ENCODE data around the gene ARID1B. TPM values are rescaled to one million over a fixed set of nuclear protein-coding genes. Genes with fewer than 3 reads are reported as not detected.

ARID1B gene
- total and polyA plus RNA-seq, 2 of the 13 experiments (the other 11 are each of a cell fraction or from before 2014, with no cell fraction given), result 20.1 to 32.6 TPM

DNA sequence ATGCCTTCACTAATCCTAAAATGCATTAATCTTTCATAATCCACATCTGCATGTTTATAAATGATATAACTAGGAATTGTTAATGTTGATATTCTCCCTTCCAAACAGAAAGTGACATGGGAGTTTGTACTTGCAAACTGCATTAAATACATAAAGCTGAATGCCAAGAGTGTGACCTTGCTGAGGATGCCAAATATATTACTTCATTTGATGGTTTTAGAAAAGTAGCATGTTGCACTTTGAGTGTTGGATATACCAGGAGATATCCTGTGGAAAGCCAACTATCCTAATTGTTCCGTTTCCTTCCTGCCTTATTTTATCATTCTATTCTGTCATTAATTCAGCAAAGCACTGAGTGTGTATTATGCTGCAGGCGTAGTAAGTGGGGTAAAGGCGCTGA is 316.4 kb downstream of the ARID1B start:
- over 99% methylated on average over 3 of the region's 3 CpGs for WGBS (ENCODE audit: low lambda C conversion rate)
- H3K36me3 ChIP-seq (replicated peaks in 1 of 2; ENCODE audit: control insufficient read depth in 1 of 2, insufficient read depth in 2 of 2, low read length in 2 of 2), result peaks cover 13 to 35% of the 10 kb centered on the region in 2 experiments
- no peak overlapping the region for H2AFZ ChIP-seq (ENCODE audit: low read length)
- no peak overlapping the region for H3K4me2 ChIP-seq (ENCODE audit: low read depth, low read length)
- BruUV-seq (replicated peaks), result no TSS peak
- H4K20me1 ChIP-seq (ENCODE audit: insufficient read depth, low read length), result peaks cover 7% of the 10 kb centered on the region; the same call in 1 of the 2 replicates
- in situ Hi-C loops (cut with HindIII; ENCODE audit: extremely low pct_ligation_motif_present, low pct_unique_long_range_greater_than_20kb) (no loop called here), intact Hi-C loops (cut with micrococcal nuclease; ENCODE audit: unreplicated experiment) (no loop called here)
- ChIA-PET POLR2A (no interaction called here), CTCF (ENCODE audit: low intra/inter-chr PET ratio, low total read pairs) (no interaction called here)
- peaks cover 29% of the 10 kb centered on the region for H3K4me1 ChIP-seq (ENCODE audit: insufficient read depth, low read length)
- no peak overlapping the region for H3K27ac ChIP-seq (ENCODE audit: extremely low read length, insufficient read depth, low read length)
- no peak overlapping the region for H3K9ac ChIP-seq (ENCODE audit: insufficient read depth, low read depth, low read length)
- no peak for TF ChIP-seq ZNF788 (CRISPR knock-in tag; IDR thresholded peaks at IDR 0.05; ENCODE audit: borderline replicate concordance)
- no peak for TF ChIP-seq NR1H2 (CRISPR knock-in tag; IDR thresholded peaks at IDR 0.05; ENCODE audit: borderline replicate concordance, low read depth)
- no peak for TF ChIP-seq ZNF550 (CRISPR knock-in tag; IDR thresholded peaks at IDR 0.05; ENCODE audit: borderline replicate concordance)
- TF ChIP-seq ZNF383 (CRISPR knock-in tag; IDR thresholded peaks at IDR 0.05; ENCODE audit: borderline replicate concordance), result no peak
- no peak for TF ChIP-seq KDM3A (CRISPR knock-in tag; IDR thresholded peaks at IDR 0.05; ENCODE audit: low read depth)
- TF ChIP-seq ZNF431 (CRISPR knock-in tag; IDR thresholded peaks at IDR 0.05; ENCODE audit: borderline replicate concordance, low read depth), result no peak
- no peak for TF ChIP-seq CENPBD1 (CRISPR knock-in tag; IDR thresholded peaks at IDR 0.05; ENCODE audit: borderline replicate concordance, low read depth)
- TF ChIP-seq, protein P1, sequence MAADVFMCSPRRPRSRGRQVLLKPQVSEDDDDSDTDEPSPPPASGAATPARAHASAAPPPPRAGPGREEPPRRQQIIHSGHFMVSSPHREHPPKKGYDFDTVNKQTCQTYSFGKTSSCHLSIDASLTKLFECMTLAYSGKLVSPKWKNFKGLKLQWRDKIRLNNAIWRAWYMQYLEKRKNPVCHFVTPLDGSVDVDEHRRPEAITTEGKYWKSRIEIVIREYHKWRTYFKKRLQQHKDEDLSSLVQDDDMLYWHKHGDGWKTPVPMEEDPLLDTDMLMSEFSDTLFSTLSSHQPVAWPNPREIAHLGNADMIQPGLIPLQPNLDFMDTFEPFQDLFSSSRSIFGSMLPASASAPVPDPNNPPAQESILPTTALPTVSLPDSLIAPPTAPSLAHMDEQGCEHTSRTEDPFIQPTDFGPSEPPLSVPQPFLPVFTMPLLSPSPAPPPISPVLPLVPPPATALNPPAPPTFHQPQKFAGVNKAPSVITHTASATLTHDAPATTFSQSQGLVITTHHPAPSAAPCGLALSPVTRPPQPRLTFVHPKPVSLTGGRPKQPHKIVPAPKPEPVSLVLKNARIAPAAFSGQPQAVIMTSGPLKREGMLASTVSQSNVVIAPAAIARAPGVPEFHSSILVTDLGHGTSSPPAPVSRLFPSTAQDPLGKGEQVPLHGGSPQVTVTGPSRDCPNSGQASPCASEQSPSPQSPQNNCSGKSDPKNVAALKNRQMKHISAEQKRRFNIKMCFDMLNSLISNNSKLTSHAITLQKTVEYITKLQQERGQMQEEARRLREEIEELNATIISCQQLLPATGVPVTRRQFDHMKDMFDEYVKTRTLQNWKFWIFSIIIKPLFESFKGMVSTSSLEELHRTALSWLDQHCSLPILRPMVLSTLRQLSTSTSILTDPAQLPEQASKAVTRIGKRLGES (CRISPR knock-in tag; IDR thresholded peaks at IDR 0.05; ENCODE audit: borderline replicate concordance), result no peak
- DNase-seq (ENCODE audit: low spot score) (no peak), FAIRE-seq (no peak), ATAC-seq (no peak)
- H3K27me3 ChIP-seq (ENCODE audit: control insufficient read depth in 1 of 2, insufficient read depth in 2 of 2, low read length in 2 of 2), result no peaks in the 10 kb centered on the region
- no peaks in the 10 kb centered on the region for H3K9me3 ChIP-seq (ENCODE audit: low read length)
- H3K79me2 ChIP-seq (ENCODE audit: insufficient read depth, low read length), result no peaks in the 10 kb centered on the region
- H3K4me3 ChIP-seq (replicated peaks in 1 of 3; ENCODE audit: insufficient read depth in 1 of 3, low read depth in 2 of 3, low read length in 3 of 3), result no peak overlapping the region
